NOMO-1 treated with DMSO at 0.1 percent for 48 hours (cell line): ENCODE results near the gene SUSD4.
"Not testable (repeated sequence)": the region's sequence is repeated elsewhere in the genome, so short reads cannot be mapped to it uniquely, and the experiment has no call there.

Experiments
- DNase-seq: peaks from one replicate; lab custom pipeline; 2025; ENCODE audit not compliant: unreplicated experiment; lab: John Stamatoyannopoulos, UW

The SUSD4 gene

GRCh38 chr1:223299553-223299952 lies 64.4 kb downstream of the SUSD4 start:
- no peak for DNase-seq

- DNase-seq, result no peak
These were observed 65.3 kb downstream of the SUSD4 start for GRCh38 chr1:223298701-223299100.

GRCh38 chr1:223297800-223298199 lies 66.2 kb downstream of the SUSD4 start:
- DNase-seq, result no peak

GRCh38 chr1:223291796-223292195 lies 72.2 kb downstream of the SUSD4 start:
- no peak for DNase-seq

- DNase-seq, result no peak
These were observed 73.6 kb downstream of the SUSD4 start for GRCh38 chr1:223290397-223290796.

GRCh38 chr1:223289621-223290020 lies 74.4 kb downstream of the SUSD4 start:
- no peak for DNase-seq

GRCh38 chr1:223288826-223289225 lies 75.2 kb downstream of the SUSD4 start:
- no peak for DNase-seq

GRCh38 chr1:223285452-223285851 lies 78.5 kb downstream of the SUSD4 start:
- DNase-seq, result no peak

GRCh38 chr1:223283697-223284096 lies 80.3 kb downstream of the SUSD4 start:
- not testable (repeated sequence) for DNase-seq

- DNase-seq, result not testable (repeated sequence)
These were observed 85.7 kb downstream of the SUSD4 start for GRCh38 chr1:223278311-223278710.

GRCh38 chr1:223276029-223276428 lies 87.9 kb downstream of the SUSD4 start:
- DNase-seq, result no peak

- DNase-seq, result no peak
These were observed 90.5 kb downstream of the SUSD4 start for GRCh38 chr1:223273511-223273910.

- no peak for DNase-seq
These were observed 92.7 kb downstream of the SUSD4 start for GRCh38 chr1:223271085-223271781.

- no peak for DNase-seq
These were observed 93.8 kb downstream of the SUSD4 start for GRCh38 chr1:223270155-223270554.

- DNase-seq, result no peak
These were observed 95.0 kb downstream of the SUSD4 start for GRCh38 chr1:223269006-223269405.

- peak; percentile 3 for DNase-seq
These were observed 97.3 kb downstream of the SUSD4 start for GRCh38 chr1:223266632-223267172.

- DNase-seq, result no peak
These were observed 98.7 kb downstream of the SUSD4 start for GRCh38 chr1:223264983-223265908.

GRCh38 chr1:223264529-223264928 lies 99.4 kb downstream of the SUSD4 start:
- no peak for DNase-seq

GRCh38 chr1:223261914-223262313 lies 102.1 kb downstream of the SUSD4 start:
- DNase-seq, result no peak

GRCh38 chr1:223260712-223261111 lies 103.3 kb downstream of the SUSD4 start:
- DNase-seq, result no peak

GRCh38 chr1:223259462-223259861 lies 104.5 kb downstream of the SUSD4 start:
- no peak for DNase-seq

- DNase-seq, result peak; percentile 21
These were observed 105.2 kb downstream of the SUSD4 start for GRCh38 chr1:223258751-223259198.
